GM19397 (cell line): ENCODE results near the gene VAV2.

Experiments
- ATAC-seq: cut with Tn5 transposase; IDR thresholded peaks from one replicate; pipeline ENCODE4 v1.9.1; 2021; ENCODE audit warnings: mild to moderate bottlenecking, moderate library complexity; ENCODE audit not compliant: unreplicated experiment

VAV2 gene

DNA sequence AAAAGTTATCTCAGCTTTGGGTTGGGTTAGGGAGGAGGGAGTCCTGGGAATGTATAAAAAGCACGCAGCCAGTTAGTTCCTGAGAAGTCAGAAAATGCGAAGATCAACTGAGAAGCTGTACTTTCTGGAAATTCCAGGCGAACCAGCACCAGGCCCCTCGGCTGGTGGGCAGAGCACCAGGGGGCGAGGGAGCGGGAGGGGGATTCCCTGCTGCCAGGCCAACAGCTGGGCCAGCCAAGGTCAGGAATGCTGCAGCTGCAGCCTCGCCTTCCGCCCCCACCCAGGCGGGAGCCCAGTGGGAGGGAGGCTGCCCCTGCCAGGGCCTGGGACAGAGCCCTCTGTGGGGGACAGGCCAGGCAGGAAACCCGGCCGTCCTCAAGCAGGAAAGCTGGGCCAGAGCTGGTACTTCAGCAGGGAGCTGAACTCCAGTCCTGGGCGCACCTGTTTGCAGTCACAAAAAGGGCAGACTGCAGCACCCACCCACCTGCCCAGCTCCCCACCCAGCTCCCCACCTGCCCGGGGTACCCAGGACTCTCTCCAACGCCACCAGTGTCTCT lies 35.5 kb downstream of the VAV2 start:
- ATAC-seq = no peak

DNA sequence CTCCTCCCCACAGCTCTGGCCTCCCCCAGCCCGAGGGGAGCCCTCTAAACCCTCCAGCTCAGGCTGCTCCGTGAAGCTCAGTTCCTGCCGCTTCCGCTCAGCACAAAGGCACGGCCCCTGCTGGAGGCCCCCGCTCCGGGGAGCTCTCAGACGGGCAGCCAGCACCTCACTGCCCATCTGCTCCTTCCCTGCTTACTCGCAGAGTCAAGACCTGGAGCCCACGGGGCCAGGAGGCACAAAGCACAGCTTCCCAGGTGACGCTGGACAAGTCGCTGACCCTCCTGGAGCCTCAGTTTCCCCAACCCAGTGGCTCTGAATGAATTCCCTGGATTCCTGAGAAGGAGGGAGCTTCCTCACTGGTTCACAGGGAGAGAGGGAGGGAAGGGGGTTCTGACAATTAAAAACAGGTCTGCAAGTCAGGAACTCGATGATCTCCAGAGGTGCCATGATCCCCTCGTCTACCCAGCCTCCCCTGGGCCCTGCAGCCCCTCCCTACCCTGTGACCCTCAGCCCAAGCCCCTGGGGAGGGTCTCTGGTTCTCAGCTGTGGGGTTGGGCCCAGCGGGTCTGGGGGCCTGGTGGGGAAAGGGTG lies 36.2 kb downstream of the VAV2 start:
- ATAC-seq = peak; percentile 41

DNA sequence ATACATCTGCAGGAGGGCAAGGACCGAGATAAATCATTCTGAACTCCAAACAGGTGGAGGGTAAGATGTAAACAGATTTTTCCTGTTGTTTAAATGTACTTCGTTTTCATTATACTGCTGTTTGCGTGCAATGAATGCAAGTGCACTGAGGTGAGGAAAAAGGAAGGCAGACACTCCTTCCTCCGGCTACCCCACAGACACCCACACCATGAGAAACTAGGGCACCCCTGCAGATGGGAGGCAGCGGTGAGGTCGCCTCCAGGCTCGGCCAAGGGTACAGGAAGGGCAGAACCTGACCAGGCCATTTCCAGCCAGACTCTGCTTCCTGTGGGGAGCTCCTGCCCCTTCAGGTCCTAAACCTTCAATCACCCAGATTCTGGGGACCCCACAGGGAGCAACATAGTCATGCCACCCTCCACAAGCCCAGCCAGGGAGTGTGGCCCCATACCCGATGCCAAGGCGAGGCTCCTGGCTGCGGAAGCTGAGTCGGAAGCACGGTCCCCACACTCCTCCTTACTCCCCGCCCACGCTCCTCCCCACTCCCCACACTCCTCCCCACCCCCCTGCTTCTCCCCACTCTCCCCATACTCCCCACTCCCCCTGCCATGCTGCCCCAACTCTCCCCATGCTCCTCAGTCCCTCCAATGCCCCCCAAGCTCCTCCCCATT lies 37.1 kb downstream of the VAV2 start:
- peak; percentile 27 for ATAC-seq

DNA sequence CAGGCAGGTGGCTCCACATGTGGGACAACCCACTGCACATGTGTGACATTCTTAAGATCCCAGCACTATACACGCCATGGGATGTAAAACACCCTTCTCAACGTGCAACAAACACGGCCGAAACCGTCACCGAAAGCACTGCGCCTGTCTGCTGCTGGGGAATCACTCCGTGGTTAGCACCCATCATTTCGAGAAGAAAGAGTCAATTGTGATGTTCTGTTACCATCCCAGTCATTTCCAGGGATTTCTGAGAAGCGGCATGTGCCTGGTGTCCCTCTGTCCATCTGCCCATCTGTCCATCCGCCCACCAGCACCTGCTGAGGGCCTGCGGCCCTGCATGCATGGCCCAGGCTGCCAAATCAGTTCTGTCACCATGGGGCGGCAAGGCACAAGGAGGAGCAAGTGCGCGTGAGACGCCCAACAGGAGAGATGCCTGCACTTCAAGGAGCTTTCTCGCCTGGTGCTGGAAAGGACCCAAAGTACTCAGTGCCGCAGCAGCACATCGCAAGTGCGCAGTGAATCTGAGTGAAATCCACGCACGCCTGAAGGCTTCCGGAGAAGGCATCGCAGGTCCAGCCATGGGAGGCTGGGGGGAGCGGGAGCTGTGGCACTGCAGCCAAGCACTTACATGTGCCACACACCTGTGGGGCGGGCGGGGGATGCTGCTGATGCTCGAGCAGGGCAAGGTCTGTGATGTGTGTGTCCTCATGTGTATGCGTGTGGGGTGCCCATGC lies 38.0 kb downstream of the VAV2 start:
- no peak for ATAC-seq

DNA sequence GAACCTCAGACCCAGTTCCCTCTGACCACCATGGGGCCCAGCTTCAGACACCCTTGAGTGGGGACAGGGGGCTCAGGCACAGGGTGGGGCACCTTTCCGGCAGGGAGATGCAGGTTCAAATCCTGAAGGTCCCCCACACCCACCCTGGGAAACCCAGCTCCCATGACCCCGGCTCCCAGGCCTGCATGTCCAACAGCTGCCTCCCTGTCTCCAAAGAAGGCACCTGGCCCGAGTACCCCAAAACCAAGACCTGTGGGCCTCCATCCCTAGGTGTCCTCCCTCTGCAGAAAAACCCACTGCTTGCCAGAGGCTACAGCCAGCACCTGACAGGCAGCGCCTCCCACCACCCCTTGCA lies 38.5 kb downstream of the VAV2 start:
- no peak for ATAC-seq

DNA sequence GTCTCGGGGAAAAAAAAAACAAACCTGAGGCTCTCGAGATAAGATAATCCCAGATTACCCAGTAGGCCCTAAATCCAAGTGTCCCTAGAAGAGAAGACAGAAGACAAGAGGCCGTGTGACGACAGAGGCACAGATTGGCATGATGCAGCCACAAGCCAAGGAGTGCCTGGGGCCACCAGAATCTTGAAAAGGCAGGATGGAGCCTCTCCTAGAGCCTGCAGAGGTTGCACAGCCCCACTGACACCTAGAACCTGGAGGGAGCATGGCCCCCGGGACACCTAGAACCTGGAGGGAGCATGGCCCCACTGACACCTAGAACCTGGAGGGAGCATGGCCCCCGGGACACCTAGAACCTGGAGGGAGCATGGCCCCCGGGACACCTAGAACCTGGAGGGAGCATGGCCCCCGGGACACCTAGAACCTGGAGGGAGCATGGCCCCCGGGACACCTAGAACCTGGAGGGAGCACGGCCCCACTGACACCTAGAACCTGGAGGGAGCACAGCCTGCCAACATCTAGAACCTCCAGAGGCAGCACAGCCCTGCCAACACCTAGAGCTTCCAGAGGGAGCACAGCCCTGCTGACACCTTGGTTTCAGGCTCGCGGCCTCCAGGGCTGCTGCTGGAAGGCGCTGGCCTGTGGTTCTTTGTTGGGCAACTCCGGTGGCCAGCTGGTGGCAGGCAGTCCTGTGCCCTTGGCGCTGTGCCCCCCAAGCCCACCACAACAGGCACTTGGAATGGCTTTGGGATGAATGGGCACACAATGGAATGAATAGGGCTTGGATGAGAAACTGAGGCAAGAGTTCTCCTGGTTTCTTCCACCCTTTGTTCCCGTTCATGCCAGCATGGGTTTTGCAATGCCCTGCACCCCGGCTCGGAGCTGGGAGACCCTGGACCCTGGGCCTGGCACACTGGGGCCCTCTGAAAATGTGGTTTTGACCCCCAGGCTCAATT lies 39.2 kb downstream of the VAV2 start:
- no peak for ATAC-seq

DNA sequence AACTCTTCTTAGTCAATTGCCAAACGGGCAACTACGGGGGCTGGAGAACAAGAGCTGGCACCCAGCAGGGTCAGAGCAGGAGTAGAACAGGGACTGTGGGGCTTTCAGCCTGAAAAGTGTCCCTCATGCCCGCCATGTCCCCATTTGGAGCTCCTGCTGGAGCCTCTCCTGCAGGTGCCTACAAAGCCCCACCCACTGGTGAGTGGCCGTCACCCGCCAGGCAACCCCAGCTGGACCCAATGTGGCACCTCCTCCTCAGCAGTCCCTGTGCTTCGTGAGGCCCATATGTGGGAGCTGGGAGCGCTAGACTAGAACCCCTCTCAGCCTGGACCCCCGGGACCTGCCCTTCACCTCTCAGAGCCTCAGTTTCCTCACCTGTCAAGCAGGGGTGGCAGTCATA lies 40.9 kb downstream of the VAV2 start:
- ATAC-seq = no peak

DNA sequence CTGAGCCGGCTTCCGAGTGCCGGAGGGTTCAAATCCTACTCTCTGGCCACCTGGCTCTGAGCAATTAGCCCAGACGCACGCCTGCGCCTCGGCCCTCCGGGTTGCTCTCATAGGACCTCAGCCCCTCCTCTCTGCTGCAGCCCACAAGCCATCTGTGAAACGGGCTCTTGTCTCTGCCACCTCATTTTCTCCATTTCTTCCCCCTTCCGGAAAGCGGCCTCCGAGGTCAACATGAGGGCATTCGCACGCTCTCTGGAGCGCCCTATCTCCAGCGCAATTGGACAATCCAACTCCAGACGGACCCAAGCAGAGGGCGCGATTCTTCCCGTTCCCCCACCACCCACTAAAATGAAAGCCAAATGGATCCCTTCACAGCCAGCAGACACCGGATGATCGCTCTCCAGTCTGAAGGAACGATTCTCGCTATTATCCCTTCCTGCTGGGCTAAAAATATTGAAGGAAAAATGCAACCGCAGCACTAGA lies 41.5 kb downstream of the VAV2 start:
- ATAC-seq = no peak

DNA sequence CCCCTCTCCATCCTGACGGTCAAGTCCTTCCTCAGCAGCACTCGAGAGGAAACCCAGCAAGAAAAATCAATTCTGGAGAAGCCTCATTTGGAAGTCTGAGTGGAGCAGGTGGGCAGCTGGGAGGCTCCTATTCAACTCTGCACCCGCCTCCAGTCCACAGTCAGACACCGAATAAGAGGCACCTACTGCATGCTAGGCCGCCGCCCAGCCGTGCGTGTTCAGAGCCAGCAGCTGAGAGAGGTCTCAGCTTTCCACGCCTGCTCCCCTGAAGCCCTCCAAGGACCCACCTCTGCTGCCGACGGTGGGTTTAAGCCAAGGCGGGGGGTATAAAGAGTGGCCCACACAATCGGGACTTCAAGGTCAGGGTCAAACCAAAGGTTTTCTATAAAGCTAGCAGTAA lies 41.9 kb downstream of the VAV2 start:
- no peak for ATAC-seq

DNA sequence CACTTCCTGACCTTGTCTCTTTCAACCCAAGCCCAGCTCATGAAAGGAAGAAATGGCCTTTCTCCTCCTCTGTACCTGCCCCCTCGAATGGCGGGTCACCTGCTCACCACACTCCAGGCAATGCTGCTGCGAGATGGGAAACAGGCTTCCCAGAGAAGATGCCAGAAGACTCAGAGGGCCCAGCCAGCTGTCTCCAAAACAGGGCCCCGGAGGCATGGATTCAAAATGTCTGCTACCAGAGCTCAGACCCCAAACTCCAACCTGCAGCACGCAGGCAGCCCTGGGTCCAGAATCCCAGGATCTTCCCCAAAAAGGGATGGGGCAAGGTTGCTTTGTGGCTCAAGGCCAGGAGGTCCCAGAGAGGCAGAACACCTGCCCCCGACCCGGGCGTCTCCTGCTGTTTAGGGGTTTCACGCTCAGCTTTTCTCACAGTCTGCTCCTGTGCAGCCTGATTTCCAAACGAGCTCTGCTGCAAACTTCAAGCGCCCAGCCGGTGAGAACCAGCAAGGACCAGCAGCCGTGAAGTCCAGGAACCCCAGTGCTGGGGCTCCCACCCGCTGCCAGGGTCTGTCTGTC lies 42.5 kb downstream of the VAV2 start:
- no peak for ATAC-seq

DNA sequence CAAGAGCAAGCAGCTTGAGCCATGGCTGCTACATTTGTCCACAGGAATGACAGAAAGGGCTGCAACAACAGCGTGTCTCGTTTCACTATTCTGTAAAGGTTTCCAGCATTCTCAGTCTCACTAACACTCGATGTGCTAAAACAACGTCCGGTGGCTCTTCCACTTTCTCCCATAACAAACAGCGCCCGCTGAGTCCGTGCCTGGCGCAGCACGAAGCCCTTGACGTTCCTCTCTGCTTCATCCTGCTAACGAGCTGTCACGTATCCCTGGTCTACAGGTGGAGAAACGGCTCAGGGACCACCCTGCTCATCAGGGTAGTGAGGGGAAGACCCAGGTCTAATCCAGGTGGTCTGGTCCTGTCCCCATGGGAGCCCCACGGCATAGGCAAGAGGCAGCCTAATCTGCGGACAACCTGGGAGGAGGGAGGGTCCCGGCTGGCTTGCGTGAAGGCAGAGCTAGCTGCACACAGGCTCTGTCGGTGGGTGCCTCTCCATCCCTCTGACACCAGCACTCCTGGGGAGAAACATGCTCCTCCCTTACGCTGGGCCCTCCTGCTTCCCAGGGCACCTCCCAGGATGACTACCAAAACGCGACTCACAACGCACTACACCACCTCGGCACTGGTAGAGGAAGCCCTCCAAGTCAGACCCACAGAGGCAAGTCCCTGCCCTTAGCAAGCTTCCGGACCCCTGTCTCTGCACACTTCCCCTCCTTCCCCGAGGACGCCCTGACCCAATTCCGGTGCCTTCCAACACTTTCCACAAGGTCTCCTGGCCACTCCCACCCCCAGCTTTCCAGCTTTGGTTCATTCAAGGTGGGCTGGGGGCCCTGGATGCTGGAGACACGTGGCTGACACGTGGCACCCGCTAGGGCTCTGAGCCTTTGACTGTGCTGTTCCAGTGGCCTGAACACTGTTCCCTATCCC lies 43.3 kb downstream of the VAV2 start:
- ATAC-seq = no peak

DNA sequence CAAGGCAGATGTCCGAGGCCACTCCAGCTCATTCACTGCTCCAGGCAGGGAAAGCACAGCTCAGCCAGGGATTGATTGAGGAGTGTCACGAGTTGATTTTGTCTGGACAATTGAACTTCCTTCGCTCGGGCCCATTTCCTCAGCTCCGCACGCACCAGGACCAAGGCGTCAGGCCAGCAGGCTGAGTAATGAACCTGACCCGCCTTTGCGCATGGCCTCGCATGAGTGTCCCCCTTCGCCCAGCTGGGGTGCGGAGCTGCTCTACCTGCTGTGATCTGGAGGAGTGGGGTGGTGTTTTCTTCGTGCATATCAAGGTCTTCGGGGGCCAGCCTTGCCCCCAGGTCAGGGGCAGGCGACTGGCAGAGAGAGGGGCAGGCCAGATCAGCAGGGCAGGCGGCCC lies 44.0 kb downstream of the VAV2 start:
- no peak for ATAC-seq

DNA sequence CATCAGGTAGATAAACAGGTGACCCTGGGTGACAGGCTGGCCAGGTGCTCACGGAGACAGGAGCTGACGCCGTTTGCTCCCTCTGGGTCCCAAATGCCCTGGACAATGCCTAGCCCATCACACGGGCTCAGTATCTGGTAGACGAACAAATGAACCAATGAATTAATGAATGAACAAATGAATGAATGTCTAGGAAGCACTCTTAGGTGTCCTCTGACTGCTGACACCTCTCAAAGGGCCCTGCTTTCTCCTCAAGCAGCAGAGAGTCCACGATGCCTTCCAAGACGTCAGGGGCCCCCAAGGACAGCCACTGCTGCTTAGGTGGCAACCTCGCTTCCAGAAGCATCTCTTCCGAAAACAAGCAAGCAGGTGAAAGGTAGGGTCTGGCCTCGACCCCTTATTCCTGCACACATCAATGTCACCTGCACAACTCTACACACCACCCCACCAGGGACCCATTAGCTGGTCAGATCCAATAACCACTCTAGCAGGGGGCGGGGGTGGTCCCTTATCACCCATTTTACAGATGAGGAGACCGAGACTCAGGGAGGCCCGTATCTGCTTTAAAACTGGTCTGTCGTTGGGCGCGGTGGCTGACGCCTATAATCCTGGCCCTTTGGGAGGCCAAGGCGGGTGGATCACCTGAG lies 45.2 kb downstream of the VAV2 start:
- ATAC-seq = no peak

DNA sequence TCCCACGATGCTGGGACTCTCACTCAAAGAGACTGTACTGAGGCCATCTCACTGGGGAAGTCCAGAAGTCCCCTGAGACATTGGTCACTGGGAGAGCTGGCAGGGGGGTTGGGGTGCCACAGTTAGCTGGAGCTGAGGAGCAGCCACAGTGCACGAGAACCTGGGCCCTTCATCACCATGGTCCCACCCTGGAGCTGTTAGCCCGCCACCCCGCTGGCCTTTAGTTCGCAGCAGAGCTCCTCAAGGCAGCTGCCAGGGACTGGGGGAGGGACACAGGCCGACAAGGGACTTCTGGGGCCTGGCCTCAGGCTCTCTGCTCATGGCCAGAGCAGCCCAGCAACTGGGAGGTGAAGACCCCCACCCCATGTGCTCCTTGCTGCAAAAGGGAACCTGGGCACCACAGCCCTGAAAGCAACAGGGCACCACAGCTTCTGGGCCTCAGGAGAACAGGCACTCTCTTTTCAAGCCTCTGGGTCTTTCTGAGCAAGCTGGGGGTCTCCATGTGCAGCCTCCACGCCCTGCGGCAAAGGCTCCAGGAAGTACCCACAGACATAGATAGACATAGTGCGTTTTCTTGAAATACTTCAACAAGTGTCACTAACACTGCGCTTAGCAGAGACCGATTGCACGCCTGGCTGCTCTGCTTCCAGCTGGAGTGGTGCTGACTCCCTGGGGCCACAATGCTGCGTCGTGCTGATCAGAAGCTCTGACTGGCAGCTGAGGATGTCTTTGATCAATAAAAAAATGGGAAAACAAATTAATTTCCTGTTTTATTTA lies 46.0 kb downstream of the VAV2 start:
- ATAC-seq = no peak

DNA sequence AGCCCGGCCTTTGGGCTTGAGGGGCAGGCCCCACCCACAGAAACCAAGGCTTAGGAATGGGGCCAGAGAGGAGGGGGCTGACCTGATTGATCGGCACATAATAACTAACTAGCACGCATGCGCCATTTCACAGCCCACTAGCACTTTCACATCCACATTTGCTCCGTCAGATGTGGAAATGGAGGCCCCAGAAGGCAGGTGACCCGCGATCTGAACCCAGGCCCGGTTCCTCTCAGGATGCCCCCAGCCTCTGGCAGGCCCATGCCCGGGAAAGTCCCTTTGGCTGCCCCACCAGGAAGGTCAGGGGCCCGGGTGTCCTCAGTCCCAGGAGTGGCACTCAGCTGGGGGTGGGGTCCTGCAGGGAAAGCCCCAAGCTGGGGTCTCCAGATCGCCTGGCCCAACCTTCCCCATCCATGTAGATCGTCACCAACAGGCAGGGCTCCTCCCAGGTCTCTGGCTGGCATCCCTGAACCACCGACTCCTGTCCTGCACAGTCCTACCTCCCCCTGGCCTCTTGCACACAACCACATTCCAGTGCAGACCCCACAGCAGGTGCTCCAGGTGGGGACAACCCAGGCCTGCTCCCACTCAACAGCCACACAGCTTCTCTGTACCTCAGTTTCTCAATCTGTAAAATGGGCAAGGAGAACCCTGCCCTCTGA lies 46.7 kb downstream of the VAV2 start:
- ATAC-seq = peak; percentile 47

DNA sequence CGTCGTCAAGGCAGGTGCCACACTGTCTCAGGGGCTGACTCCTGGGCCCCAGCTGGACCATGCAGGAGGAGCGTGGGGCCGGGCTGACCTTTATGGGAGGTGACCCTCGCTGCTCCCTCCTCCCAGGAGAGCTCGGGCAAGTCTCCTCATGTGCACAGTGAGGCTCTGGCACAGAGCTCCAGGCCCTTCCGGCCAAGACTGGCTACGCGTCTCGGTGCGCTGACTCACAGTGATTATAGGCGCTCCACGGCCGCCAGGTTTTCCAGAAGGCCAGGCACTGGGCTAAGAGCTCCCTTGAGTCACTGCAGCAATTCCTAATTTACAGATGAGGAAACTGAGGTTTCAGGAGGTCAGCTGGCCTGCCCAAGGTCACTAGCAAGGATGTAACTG lies 47.4 kb downstream of the VAV2 start:
- no peak for ATAC-seq
